Measurements from ENCODE around the gene TTLL7. TPM values are rescaled to one million over a fixed set of nuclear protein-coding genes. Genes with fewer than 3 reads are reported as not detected.

TTLL7 gene
- total and polyA plus RNA-seq, 4 experiments from 2014 or later = 0.06 to 2.8 (median 0.33) TPM

GRCh38 chr1:84001501-84001900, 2.6 kb upstream of the TTLL7 start:
- ChIA-PET CTCF (ENCODE audit: partially characterized antibody) (no interaction called here), POLR2A (ENCODE audit: partially characterized antibody) (no interaction called here)
- Mint-ChIP-seq H3K9me3 (peaks cover 0 to 1% (median 0%) of the 10 kb centered on the region in 8 donors), H3K27me3 (peaks cover 40 to 56% of the 10 kb centered on the region in 2 donors), H3K27ac (no peak overlapping the region), H3K4me3 (peak overlapping the region in 1 of 8 donors; percentile 26), H3K4me1 (peaks cover 9 to 21% (median 13%) of the 10 kb centered on the region in 4 donors), H3K36me3 (no peaks in the 10 kb centered on the region)
- H3K4me1 ChIP-seq (ENCODE audit: insufficient read depth, low read length) = peaks cover 10% of the 10 kb centered on the region
- intact Hi-C loops (cut with micrococcal nuclease) = no loop called here
- H3K4me3 ChIP-seq (ENCODE audit: low read length in 2 of 2) = no peak overlapping the region
- DNase-seq = no peak
- no peaks in the 10 kb centered on the region for H3K9me3 ChIP-seq (ENCODE audit: control insufficient read depth in 1 of 2, low read length in 2 of 2)
- H3K36me3 ChIP-seq (ENCODE audit: insufficient read depth, low read length) = no peaks in the 10 kb centered on the region
- H3K27me3 ChIP-seq (ENCODE audit: insufficient read depth, low read length) = peaks cover 16% of the 10 kb centered on the region
- H3K27ac ChIP-seq (ENCODE audit: low read depth, low read length) = no peak overlapping the region

GRCh38 chr1:84000954-84001495, 2.1 kb upstream of the TTLL7 start:
- H3K9me3 Mint-ChIP-seq = peaks cover 0 to 1% (median 0%) of the 10 kb centered on the region in 8 donors
- intact Hi-C loops (cut with micrococcal nuclease) = no loop called here
- CTCF ChIA-PET (ENCODE audit: partially characterized antibody) = no interaction called here

GRCh38 chr1:84000196-84000885, 1.4 kb upstream of the TTLL7 start:
- DNase-seq = no peak
- peak overlapping the region in 6 of 8 donors; percentile 11 to 79 (median 52) for H3K4me3 Mint-ChIP-seq
- H3K4me1 Mint-ChIP-seq = peaks cover 9 to 21% (median 13%) of the 10 kb centered on the region in 4 donors
- CTCF ChIA-PET (ENCODE audit: partially characterized antibody) = no interaction called here
- H3K27ac Mint-ChIP-seq = no peak overlapping the region
- Histone ChIP-seq H3K4me3 (ENCODE audit: low read length in 2 of 2) (no peak overlapping the region), H3K36me3 (ENCODE audit: insufficient read depth, low read length) (no peaks in the 10 kb centered on the region), H3K27me3 (ENCODE audit: insufficient read depth, low read length) (peaks cover 16% of the 10 kb centered on the region), H3K27ac (ENCODE audit: low read depth, low read length) (no peak overlapping the region), H3K9me3 (ENCODE audit: control insufficient read depth in 1 of 2, low read length in 2 of 2) (no peaks in the 10 kb centered on the region), H3K4me1 (ENCODE audit: insufficient read depth, low read length) (peaks cover 10% of the 10 kb centered on the region)
- POLR2A ChIA-PET (ENCODE audit: partially characterized antibody) = no interaction called here
- intact Hi-C loops (cut with micrococcal nuclease) = no loop called here
- H3K9me3 Mint-ChIP-seq = peaks cover 0 to 1% (median 0%) of the 10 kb centered on the region in 8 donors
- peaks cover 41 to 54% of the 10 kb centered on the region in 2 donors for H3K27me3 Mint-ChIP-seq
- H3K36me3 Mint-ChIP-seq = no peaks in the 10 kb centered on the region

More at GRCh38 chr1:84000954-84001495, 2.1 kb upstream of the TTLL7 start:
- Histone ChIP-seq H3K27me3 (ENCODE audit: insufficient read depth, low read length) (peaks cover 16% of the 10 kb centered on the region), H3K36me3 (ENCODE audit: insufficient read depth, low read length) (no peaks in the 10 kb centered on the region), H3K4me3 (ENCODE audit: low read length in 2 of 2) (no peak overlapping the region), H3K27ac (ENCODE audit: low read depth, low read length) (no peak overlapping the region), H3K4me1 (ENCODE audit: insufficient read depth, low read length) (peaks cover 10% of the 10 kb centered on the region), H3K9me3 (ENCODE audit: control insufficient read depth in 1 of 2, low read length in 2 of 2) (no peaks in the 10 kb centered on the region)
- DNase-seq = no peak
- POLR2A ChIA-PET (ENCODE audit: partially characterized antibody) = no interaction called here
- no peak overlapping the region for H3K4me3 Mint-ChIP-seq
- peaks cover 40 to 52% of the 10 kb centered on the region in 2 donors for H3K27me3 Mint-ChIP-seq
- no peak overlapping the region for H3K27ac Mint-ChIP-seq
- H3K36me3 Mint-ChIP-seq = no peaks in the 10 kb centered on the region
- H3K4me1 Mint-ChIP-seq = peaks cover 9 to 21% (median 13%) of the 10 kb centered on the region in 4 donors

GRCh38 chr1:83999316-83999819, 436 bp upstream of the TTLL7 start:
- H3K36me3 ChIP-seq (ENCODE audit: insufficient read depth, low read length) = no peaks in the 10 kb centered on the region
- intact Hi-C loops (cut with micrococcal nuclease) = no loop called here
- DNase-seq = no peak
- Mint-ChIP-seq H3K36me3 (no peaks in the 10 kb centered on the region), H3K27me3 (peaks cover 41 to 55% of the 10 kb centered on the region in 2 donors), H3K4me3 (peak overlapping the region; percentile 79 to 92 (median 84)), H3K4me1 (peaks cover 9 to 21% (median 13%) of the 10 kb centered on the region in 4 donors), H3K27ac (peak overlapping the region in 2 of 7 donors; percentile 57 to 77), H3K9me3 (peaks cover 0 to 1% (median 0%) of the 10 kb centered on the region in 8 donors)
- ChIA-PET POLR2A (ENCODE audit: partially characterized antibody) (interaction anchor here (1.6 kb wide), 1 partner anchor 91 kb away, joined by 4 read pairs; no protein-coding TSS in a partner anchor), CTCF (ENCODE audit: partially characterized antibody) (no interaction called here)
- H3K27me3 ChIP-seq (ENCODE audit: insufficient read depth, low read length) = peaks cover 16% of the 10 kb centered on the region
- H3K27ac ChIP-seq (ENCODE audit: low read depth, low read length) = no peak overlapping the region
- peaks cover 10% of the 10 kb centered on the region for H3K4me1 ChIP-seq (ENCODE audit: insufficient read depth, low read length)
- no peaks in the 10 kb centered on the region for H3K9me3 ChIP-seq (ENCODE audit: control insufficient read depth in 1 of 2, low read length in 2 of 2)
- peak overlapping the region; percentile 45 to 50 for H3K4me3 ChIP-seq (ENCODE audit: low read length in 2 of 2)

- ChIA-PET CTCF (ENCODE audit: partially characterized antibody) (no interaction called here), POLR2A (ENCODE audit: partially characterized antibody) (interaction anchor here (0.9 kb wide), 1 partner anchor 144 kb away, joined by 3 read pairs; no protein-coding TSS in a partner anchor)
- no peak for DNase-seq
These were observed 781 bp downstream of the TTLL7 start for GRCh38 chr1:83998205-83998497.

GRCh38 chr1:83997631-83998030, 1.3 kb downstream of the TTLL7 start:
- H3K9me3 Mint-ChIP-seq = peaks cover 0 to 1% (median 0%) of the 10 kb centered on the region in 8 donors

More at GRCh38 chr1:83998205-83998497, 781 bp downstream of the TTLL7 start:
- no peaks in the 10 kb centered on the region for H3K9me3 ChIP-seq (ENCODE audit: control insufficient read depth in 1 of 2, low read length in 2 of 2)
- H3K27me3 Mint-ChIP-seq = peaks cover 41 to 55% of the 10 kb centered on the region in 2 donors
- peak overlapping the region in 2 of 7 donors; percentile 58 to 60 for H3K27ac Mint-ChIP-seq
- intact Hi-C loops (cut with micrococcal nuclease) = no loop called here
- H3K9me3 Mint-ChIP-seq = peaks cover 0 to 1% (median 0%) of the 10 kb centered on the region in 8 donors
- no peak overlapping the region for H3K4me3 ChIP-seq (ENCODE audit: low read length in 2 of 2)
- peaks cover 16% of the 10 kb centered on the region for H3K27me3 ChIP-seq (ENCODE audit: insufficient read depth, low read length)
- H3K36me3 ChIP-seq (ENCODE audit: insufficient read depth, low read length) = no peaks in the 10 kb centered on the region
- peaks cover 9 to 21% (median 13%) of the 10 kb centered on the region in 4 donors for H3K4me1 Mint-ChIP-seq
- peak overlapping the region; percentile 83 to 91 (median 85) for H3K4me3 Mint-ChIP-seq
- no peak overlapping the region for H3K27ac ChIP-seq (ENCODE audit: low read depth, low read length)
- H3K36me3 Mint-ChIP-seq = no peaks in the 10 kb centered on the region
- H3K4me1 ChIP-seq (ENCODE audit: insufficient read depth, low read length) = peaks cover 10% of the 10 kb centered on the region

GRCh38 chr1:83996621-83997020, 2.3 kb downstream of the TTLL7 start:
- ChIA-PET CTCF (ENCODE audit: partially characterized antibody) (no interaction called here), POLR2A (ENCODE audit: partially characterized antibody) (no interaction called here)
- H3K36me3 Mint-ChIP-seq = no peaks in the 10 kb centered on the region
- H3K9me3 ChIP-seq (ENCODE audit: control insufficient read depth in 1 of 2, low read length in 2 of 2) = no peaks in the 10 kb centered on the region
- H3K4me3 Mint-ChIP-seq = no peak overlapping the region
- peaks cover 10% of the 10 kb centered on the region for H3K4me1 ChIP-seq (ENCODE audit: insufficient read depth, low read length)
- peaks cover 0 to 1% (median 0%) of the 10 kb centered on the region in 8 donors for H3K9me3 Mint-ChIP-seq
- H3K4me1 Mint-ChIP-seq = peaks cover 9 to 21% (median 13%) of the 10 kb centered on the region in 4 donors
- no peak overlapping the region for H3K27ac ChIP-seq (ENCODE audit: low read depth, low read length)
- intact Hi-C loops (cut with micrococcal nuclease) = no loop called here
- DNase-seq = no peak
- no peak overlapping the region for H3K4me3 ChIP-seq (ENCODE audit: low read length in 2 of 2)
- H3K36me3 ChIP-seq (ENCODE audit: insufficient read depth, low read length) = no peaks in the 10 kb centered on the region
- H3K27me3 ChIP-seq (ENCODE audit: insufficient read depth, low read length) = peaks cover 16% of the 10 kb centered on the region
- no peak overlapping the region for H3K27ac Mint-ChIP-seq
- peaks cover 38 to 57% of the 10 kb centered on the region in 2 donors for H3K27me3 Mint-ChIP-seq

More at GRCh38 chr1:83997631-83998030, 1.3 kb downstream of the TTLL7 start:
- H3K27ac Mint-ChIP-seq = no peak overlapping the region
- peak overlapping the region in 2 of 8 donors; percentile 44 to 68 for H3K4me3 Mint-ChIP-seq
- intact Hi-C loops (cut with micrococcal nuclease) = no loop called here
- H3K4me1 Mint-ChIP-seq = peaks cover 9 to 21% (median 13%) of the 10 kb centered on the region in 4 donors
- H3K4me3 ChIP-seq (ENCODE audit: low read length in 2 of 2) = no peak overlapping the region
- DNase-seq = no peak
- no peaks in the 10 kb centered on the region for H3K36me3 Mint-ChIP-seq
- peaks cover 40 to 56% of the 10 kb centered on the region in 2 donors for H3K27me3 Mint-ChIP-seq
- H3K4me1 ChIP-seq (ENCODE audit: insufficient read depth, low read length) = peaks cover 10% of the 10 kb centered on the region
- CTCF ChIA-PET (ENCODE audit: partially characterized antibody) = no interaction called here
- no peak overlapping the region for H3K27ac ChIP-seq (ENCODE audit: low read depth, low read length)
- H3K36me3 ChIP-seq (ENCODE audit: insufficient read depth, low read length) = no peaks in the 10 kb centered on the region
- no peaks in the 10 kb centered on the region for H3K9me3 ChIP-seq (ENCODE audit: control insufficient read depth in 1 of 2, low read length in 2 of 2)
- POLR2A ChIA-PET (ENCODE audit: partially characterized antibody) = no interaction called here
- peaks cover 16% of the 10 kb centered on the region for H3K27me3 ChIP-seq (ENCODE audit: insufficient read depth, low read length)
